BJ (cell line): ENCODE measurements around the gene TM7SF2. TPM values are rescaled to one million over a fixed set of nuclear protein-coding genes. Genes with fewer than 3 reads are reported as not detected.
A peak's percentile ranks its signal among the peaks of the same experiment; 100 is the strongest.

Source experiments
- CTCF ChIA-PET: fragments of 350-600 bp; formaldehyde crosslinking; extraction: SDS; loops from one replicate; lab custom pipeline; 2021; ENCODE audit warnings: antibody characterized with exemption, inconsistent platforms; lab: Yijun Ruan, JAX
- POLR2A ChIA-PET: fragments of 300-600 bp; sonication (Branson Sonifier 250); formaldehyde crosslinking; extraction: SDS; loops from one replicate; lab custom pipeline; 2021; ENCODE audit warnings: antibody characterized with exemption; lab: Charles Lee
- DNase-seq: peaks from one replicate; pipeline ENCODE4 v3.0.0-alpha.2; 2011; ENCODE audit warnings: low read depth
- H3K27me3 ChIP-seq: 2 replicates; pipeline ENCODE4 v1.6.0; 2011; ENCODE audit warnings: low read length; ENCODE audit not compliant: control insufficient read depth, insufficient read depth
- H3K36me3 ChIP-seq: 2 replicates; pipeline ENCODE4 v1.5.1; 2011; ENCODE audit warnings: low read length; ENCODE audit not compliant: control insufficient read depth, insufficient read depth
- H3K4me3 ChIP-seq: 2 replicates; pipeline ENCODE4 v1.5.1; 2011; ENCODE audit warnings: low read depth, mild to moderate bottlenecking, control low read depth, low read length
- polyA minus RNA-seq: library from RNA; depleted of rRNA, polyadenylated mRNA; stranded (reverse); fragments of >200 nt; gene quantifications from 2 replicates; pipeline ENCODE4 v1.2.3, GENCODE V29; 2011; rRNA and poly(A)+ RNA removed
- polyA plus RNA-seq: library from polyadenylated mRNA; depleted of rRNA; stranded (reverse); fragments of >200 nt; gene quantifications from 2 replicates; pipeline ENCODE4 v1.2.3, GENCODE V29; 2011; rRNA removed
- TF ChIP-seq, protein P1 (sequence below): IDR thresholded peaks from 2 replicates; pipeline ENCODE4 v1.5.1; 2011; ENCODE audit warnings: low read depth, mild to moderate bottlenecking, control low read depth, inconsistent platforms, low read length, moderate library complexity; ENCODE audit not compliant: insufficient read depth

Gene TM7SF2
- polyA plus RNA-seq (5.0 and 8.2 TPM in 2 replicates), polyA minus RNA-seq (2.4 and 3.6 TPM in 2 replicates)

DNA sequence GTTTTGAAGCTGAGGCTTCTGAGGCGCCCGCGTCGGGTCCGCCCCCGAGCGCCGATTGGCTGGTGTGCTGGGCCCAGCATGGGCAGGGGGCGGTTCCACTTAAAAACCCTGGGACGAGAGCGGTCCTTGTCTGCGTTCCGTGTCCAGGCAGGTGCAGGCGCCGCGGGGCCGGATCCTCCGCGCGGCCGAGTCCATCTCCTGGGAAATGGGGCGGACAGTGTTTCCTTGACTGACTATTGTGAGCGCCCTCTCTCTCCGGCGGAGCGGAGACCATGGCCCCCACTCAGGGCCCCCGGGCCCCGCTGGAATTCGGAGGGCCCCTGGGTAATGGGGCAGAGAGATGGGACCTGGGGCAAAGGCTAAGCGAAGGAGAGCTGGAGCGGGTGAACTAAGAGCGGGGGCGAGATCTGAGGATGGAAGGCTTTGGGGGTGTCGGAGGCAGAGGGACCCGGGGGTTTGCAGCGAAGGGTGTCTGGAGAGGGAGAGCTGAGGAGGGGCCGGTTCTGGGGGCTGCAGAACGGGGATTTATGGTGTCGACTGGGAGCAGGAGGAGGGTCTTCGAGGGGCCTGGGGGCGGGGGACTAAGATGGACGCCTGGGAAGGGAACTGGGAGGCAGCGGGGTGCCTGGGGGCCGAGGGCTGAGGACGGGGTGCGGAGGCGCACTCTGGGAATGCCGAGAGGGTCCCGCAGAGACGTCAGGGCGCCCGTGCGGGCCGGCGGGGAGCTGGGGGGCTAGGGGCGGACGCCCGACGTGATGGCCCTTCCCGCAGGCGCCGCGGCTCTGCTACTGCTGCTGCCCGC, at the start of gene TM7SF2:
Gene TM7SF2 (plus strand): TSS at position 129 of the 802 bp plus-strand sequence. CDS start 144 bp downstream, at position 273.
- ChIA-PET POLR2A (interaction anchor here (0.8 to 1.0 kb wide), 2 partner anchors 10 to 105 kb away, joined by 3 to 4 read pairs; partner anchors contain the start of genes FAU and MRPL49), CTCF (interaction anchor here (0.6 to 7.2 kb wide), 27 partner anchors 8 to 1297 kb away, joined by 3 to 152 read pairs (median 4); partner anchors contain the start of genes ARL2, CAPN1, FAU and MRPL49)
- TF ChIP-seq, protein P1, sequence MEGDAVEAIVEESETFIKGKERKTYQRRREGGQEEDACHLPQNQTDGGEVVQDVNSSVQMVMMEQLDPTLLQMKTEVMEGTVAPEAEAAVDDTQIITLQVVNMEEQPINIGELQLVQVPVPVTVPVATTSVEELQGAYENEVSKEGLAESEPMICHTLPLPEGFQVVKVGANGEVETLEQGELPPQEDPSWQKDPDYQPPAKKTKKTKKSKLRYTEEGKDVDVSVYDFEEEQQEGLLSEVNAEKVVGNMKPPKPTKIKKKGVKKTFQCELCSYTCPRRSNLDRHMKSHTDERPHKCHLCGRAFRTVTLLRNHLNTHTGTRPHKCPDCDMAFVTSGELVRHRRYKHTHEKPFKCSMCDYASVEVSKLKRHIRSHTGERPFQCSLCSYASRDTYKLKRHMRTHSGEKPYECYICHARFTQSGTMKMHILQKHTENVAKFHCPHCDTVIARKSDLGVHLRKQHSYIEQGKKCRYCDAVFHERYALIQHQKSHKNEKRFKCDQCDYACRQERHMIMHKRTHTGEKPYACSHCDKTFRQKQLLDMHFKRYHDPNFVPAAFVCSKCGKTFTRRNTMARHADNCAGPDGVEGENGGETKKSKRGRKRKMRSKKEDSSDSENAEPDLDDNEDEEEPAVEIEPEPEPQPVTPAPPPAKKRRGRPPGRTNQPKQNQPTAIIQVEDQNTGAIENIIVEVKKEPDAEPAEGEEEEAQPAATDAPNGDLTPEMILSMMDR: no peak
- H3K27me3 ChIP-seq: no peaks in the 10 kb centered on the region
- peak within 1 kb of the TSS; percentile 44 for H3K4me3 ChIP-seq
- peaks cover 10% of the 10 kb centered on the region; the same call in 1 of the 2 replicates for H3K36me3 ChIP-seq
- DNase-seq: peak; percentile 49

GRCh38 chr11:65063532-65063931, 48.1 kb upstream of the TM7SF2 start:
- POLR2A ChIA-PET: no interaction called here
- TF ChIP-seq, protein P1: no peak
- Histone ChIP-seq H3K36me3 (no peaks in the 10 kb centered on the region), H3K27me3 (no peaks in the 10 kb centered on the region), H3K4me3 (no peak overlapping the region)
- DNase-seq: no peak
- CTCF ChIA-PET: interaction anchor here (2.3 kb wide), 1 partner anchor 10 kb away, joined by 7 read pairs; no protein-coding TSS in a partner anchor

- CTCF ChIA-PET: interaction anchor here (2.3 kb wide), 1 partner anchor 8 kb away, joined by 7 read pairs; no protein-coding TSS in a partner anchor
- TF ChIP-seq, protein P1: no peak
- H3K27me3 ChIP-seq: no peaks in the 10 kb centered on the region
- no peak for DNase-seq
- no peaks in the 10 kb centered on the region for H3K36me3 ChIP-seq
- POLR2A ChIA-PET: no interaction called here
- no peak overlapping the region for H3K4me3 ChIP-seq
Observed at GRCh38 chr11:65064847-65065240, 46.8 kb upstream of the TM7SF2 start.

DNA sequence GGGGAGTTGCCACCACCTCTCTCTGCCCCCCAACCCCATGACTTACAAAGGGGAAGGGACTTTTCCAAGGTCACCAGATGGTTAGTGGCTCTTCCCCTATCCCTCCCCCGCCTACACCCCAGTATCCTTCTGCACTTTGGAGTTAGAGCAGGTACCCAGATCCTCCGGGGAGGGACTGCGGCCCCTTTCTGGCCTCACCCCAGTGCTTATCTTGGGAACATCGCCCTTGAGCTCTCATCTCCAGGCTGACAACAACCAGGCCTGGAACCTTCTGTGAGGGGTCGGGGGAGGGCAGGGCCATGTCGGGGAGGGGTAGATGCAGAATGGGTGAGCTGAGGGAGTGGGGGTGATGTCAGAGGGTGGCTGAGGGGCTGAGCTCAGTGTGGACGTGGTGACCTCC, 45.8 kb upstream of the TM7SF2 start:
- H3K36me3 ChIP-seq: no peaks in the 10 kb centered on the region
- ChIA-PET POLR2A (no interaction called here), CTCF (interaction anchor here (1.5 to 1.7 kb wide), 2 partner anchors 10 to 52 kb away, joined by 5 to 6 read pairs; partner anchors contain the start of gene ARL2)
- no peaks in the 10 kb centered on the region for H3K27me3 ChIP-seq
- H3K4me3 ChIP-seq: no peak overlapping the region
- no peak for DNase-seq
- TF ChIP-seq, protein P1: no peak

DNA sequence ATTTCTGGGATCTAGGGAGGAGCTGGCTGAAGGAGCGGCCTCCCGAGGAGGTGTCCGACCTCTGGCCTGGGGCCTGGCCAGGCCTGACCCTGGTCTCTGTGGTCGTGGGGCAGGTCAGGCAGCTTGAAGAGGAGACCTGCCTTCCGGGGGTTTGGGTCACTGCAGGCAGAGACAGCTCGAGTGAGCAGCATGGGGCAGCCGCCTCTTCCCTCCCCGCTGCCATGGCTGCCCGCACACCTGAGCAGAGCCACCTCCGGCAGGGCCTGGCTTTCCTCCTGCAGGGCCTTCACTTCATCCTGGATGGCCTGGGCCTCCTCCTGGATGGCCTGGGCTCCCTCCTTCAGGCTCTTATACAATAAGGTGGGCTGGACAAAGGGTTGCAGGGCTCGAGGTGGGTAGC, 45.4 kb upstream of the TM7SF2 start:
- ChIA-PET CTCF (interaction anchor here (1.5 to 1.7 kb wide), 2 partner anchors 10 to 52 kb away, joined by 5 to 6 read pairs; partner anchors contain the start of gene ARL2), POLR2A (no interaction called here)
- Histone ChIP-seq H3K36me3 (no peaks in the 10 kb centered on the region), H3K4me3 (no peak overlapping the region), H3K27me3 (no peaks in the 10 kb centered on the region)
- TF ChIP-seq, protein P1: no peak
- no peak for DNase-seq
